ENCODE measurements around the gene ODF2L.

ODF2L gene

GRCh38 chr1:86434059-86434458, 37.9 kb upstream of the ODF2L start:
- TF ChIP-seq CTCF (conservative IDR thresholded peaks at IDR 0.05) (no peak), ZFX (IDR thresholded peaks at IDR 0.05) (no peak)

GRCh38 chr1:86430376-86430775, 34.3 kb upstream of the ODF2L start:
- H3K27ac ChIP-seq: no peak overlapping the region
- TF ChIP-seq ZFX (IDR thresholded peaks at IDR 0.05): no peak
- no peak for TF ChIP-seq CTCF (conservative IDR thresholded peaks at IDR 0.05)

More at GRCh38 chr1:86434059-86434458, 37.9 kb upstream of the ODF2L start:
- H3K27ac ChIP-seq: peak overlapping the region; percentile 73; the same call in 1 of the 2 replicates

GRCh38 chr1:86429835-86430234, 33.7 kb upstream of the ODF2L start:
- TF ChIP-seq ZFX (IDR thresholded peaks at IDR 0.05): no peak
- TF ChIP-seq CTCF (conservative IDR thresholded peaks at IDR 0.05): no peak
- H3K27ac ChIP-seq: no peak overlapping the region

- no peak overlapping the region for H3K27ac ChIP-seq
- TF ChIP-seq ZFX (IDR thresholded peaks at IDR 0.05): no peak
- TF ChIP-seq CTCF (conservative IDR thresholded peaks at IDR 0.05): no peak
These were observed 33.1 kb upstream of the ODF2L start for GRCh38 chr1:86429122-86429725.

- TF ChIP-seq ZFX (IDR thresholded peaks at IDR 0.05) (no peak), CTCF (conservative IDR thresholded peaks at IDR 0.05) (no peak)
- no peak within 1 kb of the TSS for H3K27ac ChIP-seq
These were observed 27.8 kb upstream of the ODF2L start, which contains the start of gene CLCA2 for GRCh38 chr1:86423873-86424272. Gene CLCA2, plus strand, starts transcription at chr1:86424171. Its CDS starts 77 bp downstream, at chr1:86424248.

- no peak overlapping the region for H3K27ac ChIP-seq
- no peak for TF ChIP-seq ZFX (IDR thresholded peaks at IDR 0.05)
- no peak for TF ChIP-seq CTCF (conservative IDR thresholded peaks at IDR 0.05)
These were observed 27.4 kb upstream of the ODF2L start for GRCh38 chr1:86423473-86423872.

GRCh38 chr1:86421601-86422280, 25.6 kb upstream of the ODF2L start:
- TF ChIP-seq ZFX (IDR thresholded peaks at IDR 0.05): no peak
- TF ChIP-seq CTCF (conservative IDR thresholded peaks at IDR 0.05): no peak
- no peak overlapping the region for H3K27ac ChIP-seq

Data from C4-2B (cell line).